ENCODE data around the gene FGF12.

FGF12 gene

DNA sequence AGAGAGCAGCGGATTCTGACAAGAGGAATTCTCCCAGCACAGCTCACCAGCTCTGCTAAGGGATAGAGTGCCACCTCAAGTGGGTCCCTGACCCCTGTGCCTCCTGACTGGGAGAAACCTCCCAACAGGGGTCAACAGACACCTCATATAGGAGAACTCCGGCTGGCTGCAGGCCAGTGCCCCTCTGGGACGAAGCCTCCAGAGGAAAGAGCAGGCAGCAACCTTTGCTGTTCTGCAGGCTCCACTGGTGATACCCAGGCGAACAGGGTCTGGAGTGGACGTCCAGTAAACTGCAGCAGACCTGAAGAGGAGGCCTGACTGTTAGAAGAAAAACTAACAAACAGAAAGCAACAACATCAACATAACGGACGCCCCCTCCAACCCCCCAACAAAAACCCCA, 31.3 kb upstream of the FGF12 start:
- no peak for ATAC-seq
- TF ChIP-seq SNAI2 (CRISPR knock-in tag; IDR thresholded peaks at IDR 0.05) (no peak), TCF4 (CRISPR knock-in tag; IDR thresholded peaks at IDR 0.05; ENCODE audit: borderline replicate concordance) (no peak), ARNTL (CRISPR knock-in tag; IDR thresholded peaks at IDR 0.05; ENCODE audit: borderline replicate concordance, low read depth) (no peak), ZFP3 (CRISPR knock-in tag; IDR thresholded peaks at IDR 0.05) (no peak), ZFP30 (CRISPR knock-in tag; IDR thresholded peaks at IDR 0.05) (no peak), RARB (CRISPR knock-in tag; IDR thresholded peaks at IDR 0.05) (no peak), ESRRG (CRISPR knock-in tag; IDR thresholded peaks at IDR 0.05) (no peak), OSR1 (CRISPR knock-in tag; IDR thresholded peaks at IDR 0.05) (no peak), BACH2 (CRISPR knock-in tag; IDR thresholded peaks at IDR 0.05; ENCODE audit: borderline replicate concordance) (no peak), CSDC2 (CRISPR knock-in tag; IDR thresholded peaks at IDR 0.05) (no peak), ZNF565 (CRISPR knock-in tag; conservative IDR thresholded peaks at IDR 0.05; ENCODE audit: low read depth) (no peak), ZNF8 (CRISPR knock-in tag; IDR thresholded peaks at IDR 0.05) (no peak)
- TF ChIP-seq, protein P1, sequence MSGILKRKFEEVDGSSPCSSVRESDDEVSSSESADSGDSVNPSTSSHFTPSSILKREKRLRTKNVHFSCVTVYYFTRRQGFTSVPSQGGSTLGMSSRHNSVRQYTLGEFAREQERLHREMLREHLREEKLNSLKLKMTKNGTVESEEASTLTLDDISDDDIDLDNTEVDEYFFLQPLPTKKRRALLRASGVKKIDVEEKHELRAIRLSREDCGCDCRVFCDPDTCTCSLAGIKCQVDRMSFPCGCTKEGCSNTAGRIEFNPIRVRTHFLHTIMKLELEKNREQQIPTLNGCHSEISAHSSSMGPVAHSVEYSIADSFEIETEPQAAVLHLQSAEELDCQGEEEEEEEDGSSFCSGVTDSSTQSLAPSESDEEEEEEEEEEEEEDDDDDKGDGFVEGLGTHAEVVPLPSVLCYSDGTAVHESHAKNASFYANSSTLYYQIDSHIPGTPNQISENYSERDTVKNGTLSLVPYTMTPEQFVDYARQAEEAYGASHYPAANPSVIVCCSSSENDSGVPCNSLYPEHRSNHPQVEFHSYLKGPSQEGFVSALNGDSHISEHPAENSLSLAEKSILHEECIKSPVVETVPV (CRISPR knock-in tag; IDR thresholded peaks at IDR 0.05) = no peak
- TF ChIP-seq, protein P2, sequence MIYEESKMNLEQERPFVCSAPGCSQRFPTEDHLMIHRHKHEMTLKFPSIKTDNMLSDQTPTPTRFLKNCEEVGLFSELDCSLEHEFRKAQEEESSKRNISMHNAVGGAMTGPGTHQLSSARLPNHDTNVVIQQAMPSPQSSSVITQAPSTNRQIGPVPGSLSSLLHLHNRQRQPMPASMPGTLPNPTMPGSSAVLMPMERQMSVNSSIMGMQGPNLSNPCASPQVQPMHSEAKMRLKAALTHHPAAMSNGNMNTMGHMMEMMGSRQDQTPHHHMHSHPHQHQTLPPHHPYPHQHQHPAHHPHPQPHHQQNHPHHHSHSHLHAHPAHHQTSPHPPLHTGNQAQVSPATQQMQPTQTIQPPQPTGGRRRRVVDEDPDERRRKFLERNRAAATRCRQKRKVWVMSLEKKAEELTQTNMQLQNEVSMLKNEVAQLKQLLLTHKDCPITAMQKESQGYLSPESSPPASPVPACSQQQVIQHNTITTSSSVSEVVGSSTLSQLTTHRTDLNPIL (CRISPR knock-in tag; IDR thresholded peaks at IDR 0.05; ENCODE audit: low read depth) = no peak
- TF ChIP-seq, protein P3, sequence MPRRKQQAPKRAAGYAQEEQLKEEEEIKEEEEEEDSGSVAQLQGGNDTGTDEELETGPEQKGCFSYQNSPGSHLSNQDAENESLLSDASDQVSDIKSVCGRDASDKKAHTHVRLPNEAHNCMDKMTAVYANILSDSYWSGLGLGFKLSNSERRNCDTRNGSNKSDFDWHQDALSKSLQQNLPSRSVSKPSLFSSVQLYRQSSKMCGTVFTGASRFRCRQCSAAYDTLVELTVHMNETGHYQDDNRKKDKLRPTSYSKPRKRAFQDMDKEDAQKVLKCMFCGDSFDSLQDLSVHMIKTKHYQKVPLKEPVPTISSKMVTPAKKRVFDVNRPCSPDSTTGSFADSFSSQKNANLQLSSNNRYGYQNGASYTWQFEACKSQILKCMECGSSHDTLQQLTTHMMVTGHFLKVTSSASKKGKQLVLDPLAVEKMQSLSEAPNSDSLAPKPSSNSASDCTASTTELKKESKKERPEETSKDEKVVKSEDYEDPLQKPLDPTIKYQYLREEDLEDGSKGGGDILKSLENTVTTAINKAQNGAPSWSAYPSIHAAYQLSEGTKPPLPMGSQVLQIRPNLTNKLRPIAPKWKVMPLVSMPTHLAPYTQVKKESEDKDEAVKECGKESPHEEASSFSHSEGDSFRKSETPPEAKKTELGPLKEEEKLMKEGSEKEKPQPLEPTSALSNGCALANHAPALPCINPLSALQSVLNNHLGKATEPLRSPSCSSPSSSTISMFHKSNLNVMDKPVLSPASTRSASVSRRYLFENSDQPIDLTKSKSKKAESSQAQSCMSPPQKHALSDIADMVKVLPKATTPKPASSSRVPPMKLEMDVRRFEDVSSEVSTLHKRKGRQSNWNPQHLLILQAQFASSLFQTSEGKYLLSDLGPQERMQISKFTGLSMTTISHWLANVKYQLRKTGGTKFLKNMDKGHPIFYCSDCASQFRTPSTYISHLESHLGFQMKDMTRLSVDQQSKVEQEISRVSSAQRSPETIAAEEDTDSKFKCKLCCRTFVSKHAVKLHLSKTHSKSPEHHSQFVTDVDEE (CRISPR knock-in tag; IDR thresholded peaks at IDR 0.05) = no peak
- TF ChIP-seq, protein P4, sequence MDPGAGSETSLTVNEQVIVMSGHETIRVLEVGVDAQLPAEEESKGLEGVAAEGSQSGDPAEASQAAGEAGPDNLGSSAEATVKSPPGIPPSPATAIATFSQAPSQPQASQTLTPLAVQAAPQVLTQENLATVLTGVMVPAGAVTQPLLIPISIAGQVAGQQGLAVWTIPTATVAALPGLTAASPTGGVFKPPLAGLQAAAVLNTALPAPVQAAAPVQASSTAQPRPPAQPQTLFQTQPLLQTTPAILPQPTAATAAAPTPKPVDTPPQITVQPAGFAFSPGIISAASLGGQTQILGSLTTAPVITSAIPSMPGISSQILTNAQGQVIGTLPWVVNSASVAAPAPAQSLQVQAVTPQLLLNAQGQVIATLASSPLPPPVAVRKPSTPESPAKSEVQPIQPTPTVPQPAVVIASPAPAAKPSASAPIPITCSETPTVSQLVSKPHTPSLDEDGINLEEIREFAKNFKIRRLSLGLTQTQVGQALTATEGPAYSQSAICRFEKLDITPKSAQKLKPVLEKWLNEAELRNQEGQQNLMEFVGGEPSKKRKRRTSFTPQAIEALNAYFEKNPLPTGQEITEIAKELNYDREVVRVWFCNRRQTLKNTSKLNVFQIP (CRISPR knock-in tag; IDR thresholded peaks at IDR 0.05; ENCODE audit: borderline replicate concordance, low read depth) = no peak

DNA sequence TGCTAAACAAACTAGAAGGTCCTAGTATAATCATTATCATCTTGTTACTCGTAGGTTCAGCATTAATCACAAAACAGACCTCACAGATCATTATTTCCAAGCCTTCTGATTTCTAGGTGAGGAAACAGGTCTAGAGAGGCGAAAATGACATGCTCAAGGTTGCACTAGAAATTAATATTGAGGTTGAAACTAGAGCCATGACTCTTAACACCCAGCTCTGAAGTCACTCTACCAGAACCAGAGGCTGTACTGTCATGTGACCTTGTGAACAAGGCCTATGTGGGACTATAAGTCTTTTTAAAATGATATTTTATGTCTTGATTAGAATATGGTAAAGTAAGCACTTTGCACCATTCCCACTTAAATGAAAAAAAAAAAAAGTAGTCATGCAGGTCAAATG, 23.8 kb upstream of the FGF12 start:
- no peak for ATAC-seq
- TF ChIP-seq RARB (CRISPR knock-in tag; IDR thresholded peaks at IDR 0.05) (no peak), CSDC2 (CRISPR knock-in tag; IDR thresholded peaks at IDR 0.05) (no peak), SNAI2 (CRISPR knock-in tag; IDR thresholded peaks at IDR 0.05) (no peak), ESRRG (CRISPR knock-in tag; IDR thresholded peaks at IDR 0.05) (no peak), ZNF8 (CRISPR knock-in tag; IDR thresholded peaks at IDR 0.05) (no peak), ZFP30 (CRISPR knock-in tag; IDR thresholded peaks at IDR 0.05) (no peak), ARNTL (CRISPR knock-in tag; IDR thresholded peaks at IDR 0.05; ENCODE audit: borderline replicate concordance, low read depth) (no peak), TOX (CRISPR knock-in tag; IDR thresholded peaks at IDR 0.05; ENCODE audit: borderline replicate concordance) (no peak), BACH2 (CRISPR knock-in tag; IDR thresholded peaks at IDR 0.05; ENCODE audit: borderline replicate concordance) (no peak), ZNF565 (CRISPR knock-in tag; conservative IDR thresholded peaks at IDR 0.05; ENCODE audit: low read depth) (no peak), ZC3H10 (CRISPR knock-in tag; IDR thresholded peaks at IDR 0.05) (no peak), ISL1 (CRISPR knock-in tag; IDR thresholded peaks at IDR 0.05) (no peak), PPARA (CRISPR knock-in tag; IDR thresholded peaks at IDR 0.05; ENCODE audit: borderline replicate concordance) (no peak), GLIS3 (CRISPR knock-in tag; IDR thresholded peaks at IDR 0.05) (no peak)
- TF ChIP-seq, protein P5, sequence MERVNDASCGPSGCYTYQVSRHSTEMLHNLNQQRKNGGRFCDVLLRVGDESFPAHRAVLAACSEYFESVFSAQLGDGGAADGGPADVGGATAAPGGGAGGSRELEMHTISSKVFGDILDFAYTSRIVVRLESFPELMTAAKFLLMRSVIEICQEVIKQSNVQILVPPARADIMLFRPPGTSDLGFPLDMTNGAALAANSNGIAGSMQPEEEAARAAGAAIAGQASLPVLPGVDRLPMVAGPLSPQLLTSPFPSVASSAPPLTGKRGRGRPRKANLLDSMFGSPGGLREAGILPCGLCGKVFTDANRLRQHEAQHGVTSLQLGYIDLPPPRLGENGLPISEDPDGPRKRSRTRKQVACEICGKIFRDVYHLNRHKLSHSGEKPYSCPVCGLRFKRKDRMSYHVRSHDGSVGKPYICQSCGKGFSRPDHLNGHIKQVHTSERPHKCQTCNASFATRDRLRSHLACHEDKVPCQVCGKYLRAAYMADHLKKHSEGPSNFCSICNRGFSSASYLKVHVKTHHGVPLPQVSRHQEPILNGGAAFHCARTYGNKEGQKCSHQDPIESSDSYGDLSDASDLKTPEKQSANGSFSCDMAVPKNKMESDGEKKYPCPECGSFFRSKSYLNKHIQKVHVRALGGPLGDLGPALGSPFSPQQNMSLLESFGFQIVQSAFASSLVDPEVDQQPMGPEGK (CRISPR knock-in tag; IDR thresholded peaks at IDR 0.05; ENCODE audit: borderline replicate concordance) = no peak
- TF ChIP-seq, protein P4 (CRISPR knock-in tag; IDR thresholded peaks at IDR 0.05; ENCODE audit: borderline replicate concordance, low read depth) = no peak
- TF ChIP-seq, protein P1 (CRISPR knock-in tag; IDR thresholded peaks at IDR 0.05) = no peak
- TF ChIP-seq, protein P2 (CRISPR knock-in tag; IDR thresholded peaks at IDR 0.05; ENCODE audit: low read depth) = no peak
